Measurements from ENCODE around the gene LCE1E.

- no peak for TF ChIP-seq CTCF (IDR thresholded peaks at IDR 0.05)
- no peak for TF ChIP-seq POLR2A (IDR thresholded peaks at IDR 0.05)
Measured at GRCh38 chr1:152757747-152758146, 28.3 kb upstream of the LCE1E start, which contains the start of gene KPRP.
